GM12878 (cell line): Measurements from ENCODE around the gene GTPBP10. TPM values are rescaled to one million over a fixed set of nuclear protein-coding genes. Genes with fewer than 3 reads are reported as not detected.

Experiments used
- ATAC-seq: fragments of 200-7000 bp; cut with Tn5 transposase; 3 replicates; pipeline ENCODE4 v1.9.1; 2020; ENCODE audit warnings: mild to moderate bottlenecking, moderate library complexity
- BruUV-seq: library from RNA; stranded (reverse); fragments of 400-500 nt; replicated peaks from 2 replicates; lab custom pipeline; 2021; lab: Mats Ljungman, UMichigan
- CTCF ChIA-PET: fragments of 300-600 bp; sonication (Branson Sonifier 250); formaldehyde crosslinking; extraction: SDS; loops from one replicate; lab custom pipeline; 2021; ENCODE audit warnings: inconsistent platforms; lab: Yijun Ruan, JAX
- POLR2A ChIA-PET: fragments of 350-600 bp; formaldehyde crosslinking; extraction: SDS; loops from one replicate; lab custom pipeline; 2021; ENCODE audit warnings: inconsistent platforms; lab: Charles Lee
- RAD21 ChIA-PET: fragments of 300-600 bp; sonication (Branson Sonifier 250); formaldehyde crosslinking; loops from one replicate; lab custom pipeline; 2023; ENCODE audit warnings: antibody characterized with exemption; ENCODE audit not compliant: unreplicated experiment; lab: Charles Lee
- SMC1A ChIA-PET: fragments of 300-600 bp; sonication (Branson Sonifier 250); formaldehyde crosslinking; loops from one replicate; lab custom pipeline; 2023; ENCODE audit not compliant: unreplicated experiment, uncharacterized antibody; lab: Charles Lee
- DNase-seq: peaks from one replicate; pipeline ENCODE4 v3.0.0-alpha.2; 2011; ENCODE audit warnings: low read depth, low spot score
- FAIRE-seq: peaks from 3 replicates; lab custom pipeline; 2011; peaks lifted over from hg19 to GRCh38; lab: Jason Lieb, UNC
- H2AFZ ChIP-seq: 2 replicates; pipeline ENCODE4 v1.6.0; 2011; ENCODE audit warnings: low read depth, low read length, control low read depth; ENCODE audit not compliant: control insufficient read depth
- H3K27ac ChIP-seq: 2 replicates; pipeline ENCODE4 v1.5.1; 2011; ENCODE audit warnings: control low read depth; ENCODE audit not compliant: control insufficient read depth, insufficient read depth
- H3K27me3 ChIP-seq, 2 experiments: replicated peaks in 1 of 2; 2 replicates each; pipeline versions ENCODE4 v1.6.0 to v1.6.1; 2011; ENCODE audit warnings: low read length in 1 of 2; ENCODE audit not compliant: control insufficient read depth in 2 of 2, insufficient read depth in 2 of 2
- H3K36me3 ChIP-seq, 2 experiments: 2 replicates each; pipeline ENCODE4 v1.5.1; 2011; ENCODE audit warnings: low read length in 1 of 2; ENCODE audit not compliant: control insufficient read depth in 2 of 2, insufficient read depth in 2 of 2
- H3K4me1 ChIP-seq: 2 replicates; pipeline ENCODE4 v1.6.1; 2011; ENCODE audit warnings: mild to moderate bottlenecking, low read length, moderate library complexity, mixed read lengths; ENCODE audit not compliant: control insufficient read depth, insufficient read depth
- H3K4me2 ChIP-seq: 2 replicates; pipeline ENCODE4 v1.6.0; 2011; ENCODE audit warnings: control low read depth; ENCODE audit not compliant: control insufficient read depth, insufficient read depth
- H3K4me3 ChIP-seq: fragments of 200-600 bp; sonication (generic); 2 replicates; pipeline ENCODE4 v1.5.1; 2016
- H3K79me2 ChIP-seq: 2 replicates; pipeline ENCODE4 v1.6.0; 2011; ENCODE audit warnings: low read length; ENCODE audit not compliant: control insufficient read depth, insufficient read depth
- H3K9ac ChIP-seq: 2 replicates; pipeline ENCODE4 v1.8.0; 2011; ENCODE audit warnings: low read length, control low read depth, mixed read lengths; ENCODE audit not compliant: control insufficient read depth, insufficient read depth
- H3K9me3 ChIP-seq: replicated peaks from 3 replicates; pipeline ENCODE4 v1.5.1; 2011; ENCODE audit warnings: mild to moderate bottlenecking, low read length; ENCODE audit not compliant: control insufficient read depth, insufficient read depth
- H4K20me1 ChIP-seq: 2 replicates; pipeline ENCODE4 v1.6.0; 2011; ENCODE audit not compliant: control insufficient read depth, insufficient read depth
- CREB1 ChIP-seq: IDR thresholded peaks from 2 replicates; pipeline ENCODE4 v1.6.1; 2012; ENCODE audit warnings: low read depth, mild to moderate bottlenecking, inconsistent platforms
- EGR1 ChIP-seq, 2 experiments: IDR thresholded peaks; 1 replicate in 1 of 2; 2 replicates in 1 of 2; pipeline ENCODE4 v1.6.1; 2011 to 2012; ENCODE audit warnings: low read depth in 2 of 2, low read length in 2 of 2, borderline replicate concordance in 1 of 2, mild to moderate bottlenecking in 1 of 2, moderate library complexity in 1 of 2
- IRF4 ChIP-seq: IDR thresholded peaks from 2 replicates; pipeline ENCODE4 v1.6.1; 2011; ENCODE audit warnings: low read depth, low read length
- MEF2B ChIP-seq: fragments of 450-650 bp; IDR thresholded peaks from 2 replicates; pipeline ENCODE4 v1.6.1; 2018; ENCODE audit warnings: mild to moderate bottlenecking, moderate library complexity; ENCODE audit not compliant: partially characterized antibody, poor library complexity, severe bottlenecking
- NRF1 ChIP-seq: conservative IDR thresholded peaks from 2 replicates; pipeline ENCODE4 v1.6.1; 2011; ENCODE audit warnings: mild to moderate bottlenecking, low read depth, low read length, improper control_type of control experiment
- POLR2A ChIP-seq: IDR thresholded peaks from 2 replicates; pipeline ENCODE4 v1.6.1; 2011; ENCODE audit warnings: low read depth, mild to moderate bottlenecking, low read length
- SIN3A ChIP-seq: IDR thresholded peaks from 2 replicates; pipeline ENCODE4 v1.6.1; 2012; ENCODE audit warnings: low read depth, low read length, improper control_type of control experiment
- SIX5 ChIP-seq: IDR thresholded peaks from 2 replicates; pipeline ENCODE4 v1.6.1; 2011; ENCODE audit warnings: mild to moderate bottlenecking, low read depth, low read length, moderate library complexity; ENCODE audit not compliant: severe bottlenecking
- WGBS: methylation state at CpG from one replicate; pipeline ENCODE4 v1.1.6; 2016; ENCODE audit warnings: low lambda C conversion rate; ENCODE audit not compliant: insufficient replicate concordance, insufficient coverage; ENCODE audit errors: missing lambda C conversion rate; 5-methylcytosine and 5-hydroxymethylcytosine counted together
- in situ Hi-C: fragments of 300-500 bp; cut with MboI; formaldehyde crosslinking; loops from 9 replicates; pipeline ENCODE4 v1.14.3; 2018; ENCODE audit warnings: mixed read lengths
- intact Hi-C: fragments of 100-400 bp; cut with micrococcal nuclease; formaldehyde crosslinking; loops from one replicate; pipeline ENCODE4 v1.14.2; 2022; ENCODE audit not compliant: unreplicated experiment
- polyA plus RNA-seq, 11 experiments: library from polyadenylated mRNA; depleted of rRNA in 4 of 11; unstranded in 6 of 11; stranded (reverse) in 5 of 11; fragments of >200 nt; fragmentation: Nextera tagmentation in 4 of 11; fragmentation: Illumina TruSeq in 1 of 11; extraction: Ambion mirVana in 4 of 11; extraction: Trizol in 1 of 11; gene quantifications; 1 replicate in 1 of 11; 2 replicates in 10 of 11; pipeline versions ENCODE4 v1.2.1 to v1.2.3, GENCODE V29; 2011 to 2016; ENCODE audit warnings: inconsistent platforms in 2 of 11, missing spikeins in 2 of 11, low read depth in 1 of 11
- total RNA-seq, 4 experiments: library from RNA; depleted of rRNA in 3 of 4; stranded (reverse); fragments of >200 nt in 3 of 4; fragmentation: Illumina TruSeq in 1 of 4; extraction: Trizol in 1 of 4; gene quantifications; 2 replicates each; pipeline versions ENCODE4 v1.2.1 to v1.2.3, GENCODE V29; 2013 to 2021
- TF ChIP-seq, protein P1 (sequence below): fragments of 450-650 bp; formaldehyde crosslinking; IDR thresholded peaks from 2 replicates; pipeline ENCODE4 v1.4.0; 2022; ENCODE audit warnings: mild to moderate bottlenecking, moderate library complexity
- TF ChIP-seq, protein P2 (sequence below): fragments of 450-650 bp; IDR thresholded peaks from 2 replicates; pipeline ENCODE4 v1.6.1; 2017; ENCODE audit warnings: mild to moderate bottlenecking, moderate library complexity
- TF ChIP-seq, protein P3 (sequence below): IDR thresholded peaks from 2 replicates; pipeline ENCODE4 v1.6.1; 2011; ENCODE audit warnings: low read depth, low read length, improper control_type of control experiment, borderline replicate concordance
- TF ChIP-seq, protein P4 (sequence below): fragments of 450-650 bp; IDR thresholded peaks from 2 replicates; pipeline ENCODE4 v1.6.1; 2017; ENCODE audit warnings: mild to moderate bottlenecking

GTPBP10 gene
- total and polyA plus RNA-seq, 10 of the 15 experiments (the other 5 are each of a cell fraction or from before 2014, with no cell fraction given): 10.1 to 41.0 (median 33.0) TPM

DNA sequence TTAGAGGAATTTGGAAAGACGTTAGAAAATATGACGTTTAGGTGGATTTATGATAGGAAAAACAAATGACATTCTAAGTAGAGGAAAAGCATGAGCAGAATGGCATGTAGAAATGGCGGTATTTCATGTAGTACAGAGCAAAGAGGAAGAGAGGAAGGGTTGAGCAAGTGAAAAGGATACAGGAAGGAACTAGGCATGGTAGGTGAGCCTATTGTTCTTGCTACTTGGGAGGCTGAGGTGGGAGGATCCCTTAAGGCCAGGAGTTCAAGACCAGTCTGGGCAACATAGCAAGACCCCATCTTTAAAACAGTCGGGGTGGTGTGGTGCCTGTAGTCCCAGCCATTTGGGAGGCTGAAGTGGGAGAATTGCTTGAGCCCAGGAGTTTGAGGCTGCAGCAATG lies 1.2 kb downstream of the GTPBP10 start:
- Histone ChIP-seq H2AFZ (no peak overlapping the region), H3K27ac (no peak overlapping the region), H3K27me3 (no peaks in the 10 kb centered on the region), H3K4me1 (peaks cover 6% of the 10 kb centered on the region; the same call in 1 of the 2 replicates), H4K20me1 (no peaks in the 10 kb centered on the region), H3K79me2 (peaks cover 29% of the 10 kb centered on the region), H3K9ac (no peak overlapping the region; the same call in 1 of the 2 replicates), H3K4me3 (peak overlapping the region; percentile 92), H3K9me3 (no peaks in the 10 kb centered on the region; the same call in 2 of the 3 replicates), H3K36me3 (no peaks in the 10 kb centered on the region; a peak in 1 of 4 replicates), H3K4me2 (peak overlapping the region; percentile 72; the same call in 1 of the 2 replicates)
- CTCF ChIA-PET: interaction anchor here (0.7 to 1.1 kb wide), 2 partner anchors 35 to 1742 kb away, joined by 3 to 4 read pairs; no protein-coding TSS in a partner anchor
- WGBS: 58% methylated on average over 4 of the region's 4 CpGs
- no TSS peak for BruUV-seq
- peak; percentile 10; the same call in 2 of the 3 replicates for ATAC-seq
- intact Hi-C loops: no loop called here
- SMC1A ChIA-PET: interaction anchor here (0.7 kb wide), 1 partner anchor 72 kb away, joined by 3 read pairs; no protein-coding TSS in a partner anchor
- no peak for FAIRE-seq
- RAD21 ChIA-PET: no interaction called here
- DNase-seq: no peak
- POLR2A ChIA-PET: interaction anchor here (0.7 kb wide), 1 partner anchor 106 kb away, joined by 3 read pairs; no protein-coding TSS in a partner anchor
- in situ Hi-C loops: loop anchor here (5.0 kb wide), 1 partner anchor 55 kb away; the partner anchor contains the start of gene CLDN12
- TF ChIP-seq, protein P1, sequence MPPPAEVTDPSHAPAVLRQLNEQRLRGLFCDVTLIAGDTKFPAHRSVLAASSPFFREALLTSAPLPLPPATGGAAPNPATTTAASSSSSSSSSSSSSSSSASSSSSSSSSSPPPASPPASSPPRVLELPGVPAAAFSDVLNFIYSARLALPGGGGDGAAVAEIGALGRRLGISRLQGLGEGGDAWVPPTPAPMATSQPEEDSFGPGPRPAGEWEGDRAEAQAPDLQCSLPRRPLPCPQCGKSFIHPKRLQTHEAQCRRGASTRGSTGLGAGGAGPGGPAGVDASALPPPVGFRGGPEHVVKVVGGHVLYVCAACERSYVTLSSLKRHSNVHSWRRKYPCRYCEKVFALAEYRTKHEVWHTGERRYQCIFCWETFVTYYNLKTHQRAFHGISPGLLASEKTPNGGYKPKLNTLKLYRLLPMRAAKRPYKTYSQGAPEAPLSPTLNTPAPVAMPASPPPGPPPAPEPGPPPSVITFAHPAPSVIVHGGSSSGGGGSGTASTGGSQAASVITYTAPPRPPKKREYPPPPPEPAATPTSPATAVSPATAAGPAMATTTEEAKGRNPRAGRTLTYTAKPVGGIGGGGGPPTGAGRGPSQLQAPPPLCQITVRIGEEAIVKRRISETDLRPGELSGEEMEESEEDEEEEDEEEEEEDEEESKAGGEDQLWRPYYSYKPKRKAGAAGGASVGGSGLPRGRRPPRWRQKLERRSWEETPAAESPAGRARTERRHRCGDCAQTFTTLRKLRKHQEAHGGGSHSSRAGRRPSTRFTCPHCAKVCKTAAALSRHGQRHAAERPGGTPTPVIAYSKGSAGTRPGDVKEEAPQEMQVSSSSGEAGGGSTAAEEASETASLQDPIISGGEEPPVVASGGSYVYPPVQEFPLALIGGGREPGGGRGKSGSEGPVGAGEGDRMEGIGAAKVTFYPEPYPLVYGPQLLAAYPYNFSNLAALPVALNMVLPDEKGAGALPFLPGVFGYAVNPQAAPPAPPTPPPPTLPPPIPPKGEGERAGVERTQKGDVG: no peak
- TF ChIP-seq CREB1 (no peak), SIN3A (no peak), POLR2A (no peak), NRF1 (no peak), SIX5 (no peak), MEF2B (no peak), EGR1 (IDR thresholded peaks at IDR 0.05; ENCODE audit: borderline replicate concordance in 1 of 2, low read depth in 2 of 2, low read length in 2 of 2) (no peak), IRF4 (no peak)
- TF ChIP-seq, protein P2, sequence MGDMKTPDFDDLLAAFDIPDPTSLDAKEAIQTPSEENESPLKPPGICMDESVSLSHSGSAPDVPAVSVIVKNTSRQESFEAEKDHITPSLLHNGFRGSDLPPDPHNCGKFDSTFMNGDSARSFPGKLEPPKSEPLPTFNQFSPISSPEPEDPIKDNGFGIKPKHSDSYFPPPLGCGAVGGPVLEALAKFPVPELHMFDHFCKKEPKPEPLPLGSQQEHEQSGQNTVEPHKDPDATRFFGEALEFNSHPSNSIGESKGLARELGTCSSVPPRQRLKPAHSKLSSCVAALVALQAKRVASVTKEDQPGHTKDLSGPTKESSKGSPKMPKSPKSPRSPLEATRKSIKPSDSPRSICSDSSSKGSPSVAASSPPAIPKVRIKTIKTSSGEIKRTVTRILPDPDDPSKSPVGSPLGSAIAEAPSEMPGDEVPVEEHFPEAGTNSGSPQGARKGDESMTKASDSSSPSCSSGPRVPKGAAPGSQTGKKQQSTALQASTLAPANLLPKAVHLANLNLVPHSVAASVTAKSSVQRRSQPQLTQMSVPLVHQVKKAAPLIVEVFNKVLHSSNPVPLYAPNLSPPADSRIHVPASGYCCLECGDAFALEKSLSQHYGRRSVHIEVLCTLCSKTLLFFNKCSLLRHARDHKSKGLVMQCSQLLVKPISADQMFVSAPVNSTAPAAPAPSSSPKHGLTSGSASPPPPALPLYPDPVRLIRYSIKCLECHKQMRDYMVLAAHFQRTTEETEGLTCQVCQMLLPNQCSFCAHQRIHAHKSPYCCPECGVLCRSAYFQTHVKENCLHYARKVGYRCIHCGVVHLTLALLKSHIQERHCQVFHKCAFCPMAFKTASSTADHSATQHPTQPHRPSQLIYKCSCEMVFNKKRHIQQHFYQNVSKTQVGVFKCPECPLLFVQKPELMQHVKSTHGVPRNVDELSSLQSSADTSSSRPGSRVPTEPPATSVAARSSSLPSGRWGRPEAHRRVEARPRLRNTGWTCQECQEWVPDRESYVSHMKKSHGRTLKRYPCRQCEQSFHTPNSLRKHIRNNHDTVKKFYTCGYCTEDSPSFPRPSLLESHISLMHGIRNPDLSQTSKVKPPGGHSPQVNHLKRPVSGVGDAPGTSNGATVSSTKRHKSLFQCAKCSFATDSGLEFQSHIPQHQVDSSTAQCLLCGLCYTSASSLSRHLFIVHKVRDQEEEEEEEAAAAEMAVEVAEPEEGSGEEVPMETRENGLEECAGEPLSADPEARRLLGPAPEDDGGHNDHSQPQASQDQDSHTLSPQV: no peak
- TF ChIP-seq, protein P3, sequence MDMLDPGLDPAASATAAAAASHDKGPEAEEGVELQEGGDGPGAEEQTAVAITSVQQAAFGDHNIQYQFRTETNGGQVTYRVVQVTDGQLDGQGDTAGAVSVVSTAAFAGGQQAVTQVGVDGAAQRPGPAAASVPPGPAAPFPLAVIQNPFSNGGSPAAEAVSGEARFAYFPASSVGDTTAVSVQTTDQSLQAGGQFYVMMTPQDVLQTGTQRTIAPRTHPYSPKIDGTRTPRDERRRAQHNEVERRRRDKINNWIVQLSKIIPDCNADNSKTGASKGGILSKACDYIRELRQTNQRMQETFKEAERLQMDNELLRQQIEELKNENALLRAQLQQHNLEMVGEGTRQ: no peak
- TF ChIP-seq, protein P4, sequence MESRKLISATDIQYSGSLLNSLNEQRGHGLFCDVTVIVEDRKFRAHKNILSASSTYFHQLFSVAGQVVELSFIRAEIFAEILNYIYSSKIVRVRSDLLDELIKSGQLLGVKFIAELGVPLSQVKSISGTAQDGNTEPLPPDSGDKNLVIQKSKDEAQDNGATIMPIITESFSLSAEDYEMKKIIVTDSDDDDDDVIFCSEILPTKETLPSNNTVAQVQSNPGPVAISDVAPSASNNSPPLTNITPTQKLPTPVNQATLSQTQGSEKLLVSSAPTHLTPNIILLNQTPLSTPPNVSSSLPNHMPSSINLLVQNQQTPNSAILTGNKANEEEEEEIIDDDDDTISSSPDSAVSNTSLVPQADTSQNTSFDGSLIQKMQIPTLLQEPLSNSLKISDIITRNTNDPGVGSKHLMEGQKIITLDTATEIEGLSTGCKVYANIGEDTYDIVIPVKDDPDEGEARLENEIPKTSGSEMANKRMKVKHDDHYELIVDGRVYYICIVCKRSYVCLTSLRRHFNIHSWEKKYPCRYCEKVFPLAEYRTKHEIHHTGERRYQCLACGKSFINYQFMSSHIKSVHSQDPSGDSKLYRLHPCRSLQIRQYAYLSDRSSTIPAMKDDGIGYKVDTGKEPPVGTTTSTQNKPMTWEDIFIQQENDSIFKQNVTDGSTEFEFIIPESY: no peak
